Caco-2 (cell line): Measurements from ENCODE around the gene SLC2A13. TPM values are rescaled to one million over a fixed set of nuclear protein-coding genes. Genes with fewer than 3 reads are reported as not detected.

Experiments
- BruUV-seq: library from RNA; stranded (reverse); fragments of 400-500 nt; replicated peaks from 2 replicates; lab custom pipeline; 2021; lab: Mats Ljungman, UMichigan
- CTCF ChIA-PET: fragments of 300-600 bp; sonication (Branson Sonifier 250); formaldehyde crosslinking; loops from one replicate; lab custom pipeline; 2022; ENCODE audit warnings: antibody characterized with exemption; lab: Charles Lee
- POLR2A ChIA-PET: fragments of 300-600 bp; sonication (Branson Sonifier 250); formaldehyde crosslinking; loops from one replicate; lab custom pipeline; 2022; ENCODE audit warnings: antibody characterized with exemption; lab: Charles Lee
- DNase-seq, 2 experiments: peaks; one replicate each; pipeline versions ENCODE4 v3.0.0 to v3.0.0-alpha.2; 2020 to 2022
- H3K27me3 ChIP-seq: replicated peaks from 2 replicates; pipeline ENCODE4 v1.6.0; 2011; ENCODE audit warnings: low read length; ENCODE audit not compliant: control insufficient read depth, insufficient read depth
- H3K36me3 ChIP-seq: 2 replicates; pipeline ENCODE4 v1.5.1; 2011; ENCODE audit warnings: low read length; ENCODE audit not compliant: control insufficient read depth, insufficient read depth
- H3K4me1 ChIP-seq: fragments of 250-450 bp; sonication (Bioruptor Pico); 2 replicates; pipeline ENCODE4 v1.5.1; 2020; ENCODE audit warnings: mild to moderate bottlenecking
- H3K4me3 ChIP-seq: 2 replicates; pipeline ENCODE4 v1.5.1; 2011; ENCODE audit warnings: low read depth, mild to moderate bottlenecking, control low read depth, low read length
- H3K9me3 ChIP-seq: fragments of 250-450 bp; sonication (Bioruptor Pico); 2 replicates; pipeline ENCODE4 v1.5.1; 2020; ENCODE audit warnings: mild to moderate bottlenecking, moderate library complexity
- H3K27ac Mint-ChIP-seq: one replicate; pipeline ENCODE4 v1.8.0; 2022; ENCODE audit warnings: mixed read lengths; ENCODE audit not compliant: unreplicated experiment
- H3K27me3 Mint-ChIP-seq: one replicate; pipeline ENCODE4 v1.8.0; 2022; ENCODE audit warnings: mixed read lengths; ENCODE audit not compliant: insufficient read depth, unreplicated experiment
- H3K36me3 Mint-ChIP-seq: one replicate; pipeline ENCODE4 v1.8.0; 2022; ENCODE audit warnings: mild to moderate bottlenecking, mixed read lengths; ENCODE audit not compliant: insufficient read depth, unreplicated experiment
- H3K4me1 Mint-ChIP-seq: one replicate; pipeline ENCODE4 v1.8.0; 2022; ENCODE audit warnings: low read depth, mixed read lengths; ENCODE audit not compliant: unreplicated experiment
- H3K4me3 Mint-ChIP-seq: one replicate; pipeline ENCODE4 v1.8.0; 2022; ENCODE audit warnings: mild to moderate bottlenecking, moderate library complexity, mixed read lengths; ENCODE audit not compliant: unreplicated experiment
- H3K9me3 Mint-ChIP-seq: one replicate; pipeline ENCODE4 v1.8.0; 2022; ENCODE audit warnings: mixed read lengths; ENCODE audit not compliant: unreplicated experiment
- CTCF ChIP-seq, 2 experiments: fragments of 200-600 bp in 1 of 2; IDR thresholded peaks; 1 replicate in 1 of 2; 2 replicates in 1 of 2; pipeline versions ENCODE4 v1.5.1 to v1.8.0; 2011 to 2022; ENCODE audit warnings: antibody characterized with exemption in 1 of 2, control low read depth in 1 of 2, inconsistent platforms in 1 of 2, low read depth in 1 of 2, low read length in 1 of 2, mild to moderate bottlenecking in 1 of 2, moderate library complexity in 1 of 2; ENCODE audit not compliant: insufficient read depth in 1 of 2, severe bottlenecking in 1 of 2, unreplicated experiment in 1 of 2
- intact Hi-C: fragments of 100-400 bp; cut with micrococcal nuclease; formaldehyde crosslinking; loops from one replicate; pipeline ENCODE4 v1.10.0; 2022; ENCODE audit not compliant: unreplicated experiment
- total RNA-seq: library from RNA; stranded (reverse); gene quantifications from 2 replicates; pipeline ENCODE4 v1.2.3, GENCODE V29; 2022

The SLC2A13 gene
- total RNA-seq, 1 experiment from 2014 or later, result 3.0 TPM

DNA sequence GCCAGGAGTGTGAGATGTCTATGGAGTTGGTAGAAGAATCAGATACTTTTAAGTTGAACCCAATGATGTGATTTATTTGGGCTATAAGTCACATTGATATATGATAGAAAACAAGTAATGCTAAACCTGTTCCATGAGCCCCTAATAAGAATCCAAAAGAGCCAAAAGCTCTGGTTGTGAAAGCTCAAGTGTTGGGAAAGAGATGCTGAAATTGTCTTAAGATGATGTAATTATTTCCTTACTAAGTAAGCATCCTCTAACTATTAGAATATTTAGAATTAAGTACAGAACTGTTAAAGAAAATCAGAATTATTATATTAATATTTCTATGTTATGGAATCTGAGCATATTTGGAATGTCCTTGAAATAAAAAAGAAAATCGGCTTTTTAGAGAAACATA lies 17.6 kb upstream of the SLC2A13 start:
- DNase-seq, result no peak
- H3K9me3 ChIP-seq, result no peaks in the 10 kb centered on the region
- H3K4me1 ChIP-seq, result no peaks in the 10 kb centered on the region
- no peak for TF ChIP-seq CTCF (IDR thresholded peaks at IDR 0.05; ENCODE audit: insufficient read depth in 1 of 2, low read depth in 1 of 2, low read length in 1 of 2, severe bottlenecking in 1 of 2, unreplicated experiment in 1 of 2)
- no peaks in the 10 kb centered on the region for H3K9me3 Mint-ChIP-seq
- no peaks in the 10 kb centered on the region for H3K4me1 Mint-ChIP-seq
- H3K36me3 Mint-ChIP-seq, result no peaks in the 10 kb centered on the region
- intact Hi-C loops, result no loop called here
- no peak overlapping the region for H3K27ac Mint-ChIP-seq
- no peaks in the 10 kb centered on the region for H3K27me3 Mint-ChIP-seq
- POLR2A ChIA-PET, result no interaction called here
- H3K4me3 Mint-ChIP-seq, result no peak overlapping the region
- no peaks in the 10 kb centered on the region for H3K36me3 ChIP-seq
- CTCF ChIA-PET, result no interaction called here
- H3K27me3 ChIP-seq, result no peaks in the 10 kb centered on the region
- H3K4me3 ChIP-seq, result no peak overlapping the region
- BruUV-seq, result no TSS peak

DNA sequence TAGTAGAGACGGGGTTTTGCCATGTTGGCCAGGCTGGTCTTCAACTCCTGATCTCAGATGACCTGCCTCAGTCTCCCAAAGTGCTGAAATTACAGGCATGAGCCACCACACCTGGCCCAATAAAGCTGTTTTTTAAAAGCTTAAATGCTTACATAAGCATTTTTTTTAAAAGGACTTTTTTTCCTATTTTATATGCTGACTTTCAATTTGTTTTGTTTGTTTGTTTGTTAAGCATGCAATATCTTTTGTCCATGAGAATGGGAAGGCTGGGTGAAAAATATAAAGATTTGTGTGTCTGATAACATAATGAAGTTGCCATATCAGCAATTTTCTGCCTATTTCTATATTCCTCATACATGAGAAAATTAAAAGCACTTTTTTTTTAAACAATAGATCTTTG lies 17.0 kb upstream of the SLC2A13 start:
- Mint-ChIP-seq H3K36me3 (no peaks in the 10 kb centered on the region), H3K4me1 (no peaks in the 10 kb centered on the region), H3K27me3 (no peaks in the 10 kb centered on the region), H3K9me3 (no peaks in the 10 kb centered on the region), H3K27ac (no peak overlapping the region), H3K4me3 (no peak overlapping the region)
- BruUV-seq, result no TSS peak
- Histone ChIP-seq H3K9me3 (no peaks in the 10 kb centered on the region), H3K27me3 (no peaks in the 10 kb centered on the region), H3K4me1 (no peaks in the 10 kb centered on the region), H3K4me3 (no peak overlapping the region), H3K36me3 (no peaks in the 10 kb centered on the region)
- no peak for TF ChIP-seq CTCF (IDR thresholded peaks at IDR 0.05; ENCODE audit: insufficient read depth in 1 of 2, low read depth in 1 of 2, low read length in 1 of 2, severe bottlenecking in 1 of 2, unreplicated experiment in 1 of 2)
- CTCF ChIA-PET, result no interaction called here
- no peak for DNase-seq
- POLR2A ChIA-PET, result no interaction called here
- intact Hi-C loops, result no loop called here

DNA sequence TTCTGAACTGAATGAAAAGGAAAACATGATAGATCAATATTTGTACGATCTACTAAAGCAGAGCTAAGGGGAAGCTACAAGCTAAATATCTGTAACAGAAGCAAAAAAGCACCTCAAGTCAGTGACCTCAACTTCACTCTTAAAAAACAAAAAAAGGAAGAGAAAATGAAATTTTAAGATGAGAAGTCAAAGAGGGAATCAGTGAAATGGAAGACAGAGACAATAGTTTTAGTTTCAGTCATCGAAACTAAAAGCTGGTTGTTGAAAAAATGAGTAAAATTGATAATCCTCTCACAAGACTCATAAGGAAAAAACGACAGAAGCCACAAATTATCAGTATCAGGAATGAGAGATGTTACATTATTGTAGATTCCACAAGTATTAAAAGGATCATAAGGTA lies 11.9 kb upstream of the SLC2A13 start:
- Mint-ChIP-seq H3K4me1 (no peaks in the 10 kb centered on the region), H3K36me3 (no peaks in the 10 kb centered on the region), H3K4me3 (no peak overlapping the region), H3K27me3 (peaks cover 6% of the 10 kb centered on the region), H3K27ac (no peak overlapping the region), H3K9me3 (no peaks in the 10 kb centered on the region)
- no peaks in the 10 kb centered on the region for H3K9me3 ChIP-seq
- no peak for DNase-seq
- ChIA-PET POLR2A (interaction anchor here (0.6 kb wide), 1 partner anchor 725 kb away, joined by 7 read pairs; no protein-coding TSS in a partner anchor), CTCF (interaction anchor here (0.8 kb wide), 1 partner anchor 12 kb away, joined by 3 read pairs; the partner anchor contains the start of gene SLC2A13)
- intact Hi-C loops, result no loop called here
- no peaks in the 10 kb centered on the region for H3K36me3 ChIP-seq
- no peak overlapping the region for H3K4me3 ChIP-seq
- no TSS peak for BruUV-seq
- no peaks in the 10 kb centered on the region for H3K4me1 ChIP-seq
- no peak for TF ChIP-seq CTCF (IDR thresholded peaks at IDR 0.05; ENCODE audit: insufficient read depth in 1 of 2, low read depth in 1 of 2, low read length in 1 of 2, severe bottlenecking in 1 of 2, unreplicated experiment in 1 of 2)
- no peaks in the 10 kb centered on the region; the same call in 1 of the 2 replicates for H3K27me3 ChIP-seq
